GM18861 (cell line): ENCODE data around the gene PNMT.

ENCODE experiments used
- ATAC-seq: cut with Tn5 transposase; IDR thresholded peaks from one replicate; pipeline ENCODE4 v1.9.1; 2021; ENCODE audit not compliant: unreplicated experiment

Gene PNMT

GRCh38 chr17:39633570-39634183 is 34.6 kb upstream of the PNMT start:
- no peak for ATAC-seq

GRCh38 chr17:39634384-39634871 is 33.8 kb upstream of the PNMT start:
- ATAC-seq: no peak

DNA sequence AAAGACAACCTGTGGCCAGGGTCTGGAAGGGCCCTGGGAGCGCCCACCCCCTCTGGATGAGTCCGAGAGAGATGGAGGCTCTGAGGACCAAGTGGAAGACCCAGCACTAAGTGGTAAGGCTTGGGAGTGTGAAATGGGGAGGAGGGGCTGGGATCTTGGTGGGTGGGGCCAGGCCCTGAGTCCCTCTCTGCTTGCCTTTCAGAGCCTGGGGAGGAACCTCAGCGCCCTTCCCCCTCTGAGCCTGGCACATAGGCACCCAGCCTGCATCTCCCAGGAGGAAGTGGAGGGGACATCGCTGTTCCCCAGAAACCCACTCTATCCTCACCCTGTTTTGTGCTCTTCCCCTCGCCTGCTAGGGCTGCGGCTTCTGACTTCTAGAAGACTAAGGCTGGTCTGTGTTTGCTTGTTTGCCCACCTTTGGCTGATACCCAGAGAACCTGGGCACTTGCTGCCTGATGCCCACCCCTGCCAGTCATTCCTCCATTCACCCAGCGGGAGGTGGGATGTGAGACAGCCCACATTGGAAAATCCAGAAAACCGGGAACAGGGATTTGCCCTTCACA is 32.6 kb upstream of the PNMT start:
- no peak for ATAC-seq

- ATAC-seq: no peak
These were observed 31.7 kb upstream of the PNMT start for GRCh38 chr17:39636587-39636926.

DNA sequence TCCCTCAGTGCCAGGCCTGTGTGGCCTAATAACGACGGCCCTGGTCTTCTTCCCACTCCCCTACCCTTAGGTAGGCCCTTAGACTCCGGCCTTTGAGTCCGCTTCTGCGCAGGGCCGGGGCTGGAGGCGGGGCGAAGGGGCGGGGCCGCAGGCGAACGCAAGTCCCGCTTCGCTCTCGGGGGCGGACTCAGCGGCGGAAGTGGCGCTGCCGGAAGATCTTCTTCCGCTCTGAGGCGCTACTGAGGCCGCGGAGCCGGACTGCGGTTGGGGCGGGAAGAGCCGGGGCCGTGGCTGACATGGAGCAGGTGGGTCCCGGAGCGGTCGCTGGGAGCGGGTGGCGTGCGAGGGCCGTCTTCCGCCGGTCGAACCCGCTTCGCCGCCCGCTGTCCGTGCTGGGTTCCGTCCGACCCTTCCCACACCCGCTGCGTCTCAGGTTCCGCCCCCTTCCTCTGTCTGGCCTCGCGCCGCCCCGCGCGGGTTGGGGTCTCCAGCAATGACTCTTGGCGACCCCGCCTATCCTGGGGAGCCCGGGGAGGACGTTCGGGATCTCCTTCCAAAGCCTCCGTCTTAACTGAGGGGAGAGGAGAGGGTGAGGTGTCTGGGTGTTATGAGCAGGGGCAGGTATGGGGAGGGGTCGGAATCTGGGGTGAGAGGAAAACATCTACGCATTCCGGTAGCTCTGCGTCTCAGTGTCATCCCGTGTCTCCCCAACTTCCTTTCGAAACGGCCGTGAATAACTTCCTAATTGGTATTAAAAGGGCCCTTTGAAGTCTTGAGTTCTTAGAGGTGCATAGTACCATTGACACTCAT is 31.1 kb upstream of the PNMT start, which contains the start of gene STARD3:
Gene STARD3, plus strand, starts transcription at position 218 of the 810 bp plus-strand sequence. CDS start 16,388 bp downstream, outside the sequence.
- peak; percentile 75 for ATAC-seq

DNA sequence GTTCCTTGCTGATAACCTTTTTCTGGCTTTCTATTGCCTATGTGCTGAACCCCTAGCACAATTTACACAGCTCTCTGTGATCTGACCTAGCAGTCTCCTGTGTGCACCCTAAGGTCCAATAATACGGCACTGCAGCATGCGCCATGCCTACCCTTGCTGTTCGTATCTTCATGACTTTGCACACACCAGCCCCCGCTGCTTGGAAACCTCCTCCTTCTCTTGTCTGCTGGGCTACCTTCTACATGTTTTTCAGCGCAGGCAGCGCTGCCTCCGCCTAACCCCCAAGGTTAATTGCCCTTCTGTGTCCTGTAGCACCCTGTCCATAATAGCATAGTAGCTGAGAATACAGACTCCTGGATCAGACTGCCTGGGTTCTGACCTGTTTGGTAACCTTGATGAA is 29.9 kb upstream of the PNMT start:
- no peak for ATAC-seq

DNA sequence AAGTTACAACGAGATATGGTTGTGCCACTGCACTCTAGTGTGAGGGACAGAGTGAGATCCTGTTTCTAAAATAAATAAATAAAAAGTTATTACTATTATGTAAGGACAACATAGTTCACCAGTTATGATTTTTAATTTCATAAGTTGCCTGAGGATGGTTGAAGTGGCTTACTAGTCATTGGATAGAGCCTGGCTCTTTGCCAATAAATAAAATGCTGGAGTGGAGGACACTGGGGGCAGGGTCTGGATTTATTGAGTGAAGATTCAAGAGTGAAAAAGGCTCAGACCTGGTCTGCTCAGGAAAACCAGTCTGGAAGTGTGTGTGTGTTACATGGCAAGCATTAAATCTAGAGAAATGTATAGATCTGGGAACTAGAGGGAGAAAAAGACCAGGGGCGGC is 29.2 kb upstream of the PNMT start:
- no peak for ATAC-seq

DNA sequence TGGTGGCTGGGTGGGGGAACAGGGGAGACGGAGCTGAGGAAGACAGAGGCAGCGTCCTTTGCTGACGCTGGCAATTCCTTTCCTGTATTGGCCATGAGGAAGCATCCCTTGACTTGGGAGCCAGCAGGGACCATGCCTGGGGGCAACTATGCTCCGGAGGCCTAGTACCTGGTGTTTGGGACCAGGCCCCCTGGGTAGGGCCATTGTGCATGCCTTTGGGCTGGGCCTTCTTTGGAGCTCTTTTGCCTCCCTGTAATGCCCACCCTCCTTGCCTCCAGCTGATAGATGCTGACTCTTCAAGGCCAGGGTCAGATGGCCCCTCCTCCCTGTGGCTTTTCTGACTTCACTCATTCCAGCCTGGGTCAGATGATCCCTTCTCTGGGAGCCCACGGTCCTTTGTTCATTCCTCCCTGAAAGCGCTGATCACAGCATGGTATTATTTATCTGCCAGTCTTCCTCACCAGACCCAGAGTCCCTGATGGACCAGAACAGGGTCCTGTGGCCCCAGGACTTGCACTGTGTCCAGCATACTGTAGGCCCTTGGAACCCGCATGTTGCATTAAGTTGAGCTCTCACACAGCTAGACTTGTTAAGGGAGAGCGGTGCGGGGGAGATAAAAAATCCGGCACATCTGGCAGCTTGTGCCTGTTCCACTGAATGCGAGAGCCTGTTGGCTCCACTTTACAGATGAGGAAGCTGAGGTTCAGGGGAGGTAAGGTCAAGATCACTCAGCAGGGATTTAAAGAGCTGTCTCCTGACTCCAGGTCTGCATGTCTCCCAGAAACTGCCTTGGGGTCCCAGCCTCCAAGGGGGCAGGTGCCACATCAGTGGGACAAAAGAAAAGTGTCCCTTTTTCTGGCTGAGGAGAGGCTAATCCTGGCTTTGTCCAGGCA is 28.4 kb upstream of the PNMT start:
- no peak for ATAC-seq

- ATAC-seq: no peak
These were observed 27.6 kb upstream of the PNMT start for GRCh38 chr17:39640591-39641031.

DNA sequence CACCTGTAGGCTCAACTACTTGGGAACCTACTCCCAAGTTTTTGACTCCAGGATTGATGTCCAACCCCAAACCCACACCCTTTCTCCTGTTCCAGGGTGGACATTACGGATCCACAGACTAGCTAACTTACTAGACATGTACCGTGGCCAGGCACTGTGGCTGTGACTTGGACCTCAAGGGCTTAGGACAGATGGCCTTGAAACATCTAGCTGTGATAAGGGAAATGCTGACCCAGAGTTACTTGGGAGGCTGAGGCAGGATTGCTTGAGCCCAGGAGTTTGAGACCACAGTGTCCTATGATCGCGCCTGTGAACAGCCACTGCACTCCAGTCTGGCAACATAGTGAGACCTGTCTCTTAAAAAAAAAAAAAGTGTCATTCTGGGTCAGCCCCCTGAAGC is 27.2 kb upstream of the PNMT start:
- no peak for ATAC-seq

GRCh38 chr17:39641883-39642282 is 26.4 kb upstream of the PNMT start:
- no peak for ATAC-seq

GRCh38 chr17:39642291-39643074 is 25.8 kb upstream of the PNMT start:
- no peak for ATAC-seq

DNA sequence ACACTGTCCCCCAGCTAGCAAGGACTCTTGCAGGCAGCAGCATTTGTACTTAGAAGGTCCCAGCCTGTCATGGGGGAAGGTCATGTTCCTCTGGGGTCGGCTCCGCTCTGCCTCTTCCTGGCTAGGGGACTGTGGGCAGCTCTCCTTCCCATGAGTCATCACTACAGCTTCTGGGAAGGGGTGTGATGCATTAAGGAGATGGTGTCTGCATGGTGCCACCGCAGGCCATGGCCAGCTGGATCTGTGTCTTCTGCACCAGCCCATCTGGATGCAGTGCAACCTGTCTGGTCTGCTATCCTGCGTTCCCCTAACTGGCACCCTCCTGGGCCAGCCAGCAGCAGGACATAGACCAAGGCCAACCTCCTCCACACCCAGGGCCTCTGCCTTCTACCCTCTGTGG is 25.0 kb upstream of the PNMT start:
- ATAC-seq: no peak

- ATAC-seq: no peak
These were observed 21.0 kb upstream of the PNMT start for GRCh38 chr17:39647256-39647655.

DNA sequence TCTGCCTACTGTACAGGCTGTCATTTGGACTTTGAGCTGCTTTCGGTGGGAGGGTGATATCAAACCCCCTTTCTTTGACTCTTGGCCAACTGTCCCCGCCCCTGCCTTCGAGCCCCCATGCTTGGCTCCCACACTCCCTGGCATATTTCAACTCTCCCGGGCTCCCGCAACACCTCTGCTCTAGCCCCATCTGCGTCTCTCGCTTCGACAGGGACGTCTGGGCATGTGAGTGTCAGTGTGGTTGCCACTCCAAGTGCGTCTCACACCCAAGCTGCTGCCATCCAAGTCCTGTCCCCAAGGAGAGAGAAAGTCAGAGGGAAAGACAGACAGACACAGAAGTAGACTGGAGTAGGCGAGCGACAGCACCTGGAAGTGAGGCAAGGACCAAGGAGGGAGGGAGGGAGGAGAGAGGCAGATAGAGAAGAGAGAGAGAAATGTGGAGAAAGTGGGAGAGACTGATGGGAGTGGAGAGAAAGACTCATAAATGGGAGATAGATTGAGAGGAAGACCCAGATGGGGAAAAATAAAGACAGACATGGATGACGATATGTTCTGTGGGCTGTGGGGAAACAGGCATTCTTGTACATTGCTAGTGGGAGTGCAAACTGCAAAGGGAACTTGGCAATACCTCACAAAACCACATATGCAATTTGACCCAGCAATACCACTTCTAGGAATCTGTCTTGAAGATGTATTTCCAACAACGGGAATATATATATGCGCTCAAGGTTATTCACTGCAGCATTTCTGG is 19.5 kb upstream of the PNMT start:
- no peak for ATAC-seq

GRCh38 chr17:39650121-39650579 is 18.1 kb upstream of the PNMT start:
- no peak for ATAC-seq

- no peak for ATAC-seq
These were observed 16.2 kb upstream of the PNMT start for GRCh38 chr17:39651923-39652586.

DNA sequence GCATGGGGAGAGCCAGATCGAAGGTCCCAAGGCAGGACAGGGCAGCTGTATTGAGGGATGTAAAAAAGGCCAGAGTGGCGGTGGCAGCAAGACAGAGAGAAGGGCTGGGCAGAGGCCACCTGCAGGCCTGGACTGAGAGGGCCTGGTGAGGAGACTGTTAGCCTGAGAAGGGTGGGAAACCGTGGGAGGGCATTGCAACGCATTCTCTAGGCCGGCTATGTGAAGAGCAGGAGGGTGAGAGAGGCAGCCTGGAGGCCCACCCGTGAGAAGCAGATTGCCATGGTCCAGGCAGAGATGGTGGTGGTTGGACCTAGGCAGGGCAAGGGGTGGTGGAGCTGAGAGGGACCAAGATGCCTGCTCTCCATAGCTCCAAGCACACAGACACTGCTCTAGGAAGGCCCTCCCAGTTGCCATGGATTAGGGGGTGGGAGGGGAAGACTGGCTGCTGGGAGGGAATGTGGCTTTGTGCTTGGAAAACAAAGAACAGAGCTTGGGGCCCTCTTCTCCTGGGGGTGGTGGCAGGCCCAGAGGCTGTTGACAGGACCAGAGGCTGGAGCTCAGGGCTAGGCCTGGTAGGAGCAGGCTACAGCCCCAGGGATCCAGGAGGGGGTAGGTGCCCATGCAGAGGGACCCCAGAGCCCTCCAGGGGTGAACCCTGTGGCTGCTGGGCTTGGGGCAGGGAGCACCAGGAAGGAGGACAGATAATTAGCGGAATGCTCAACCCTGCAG is 15.5 kb upstream of the PNMT start:
- no peak for ATAC-seq
